NCI-H774 (cell line): ENCODE data around the gene CAMTA1.

Source experiments
- DNase-seq: peaks from one replicate; lab custom pipeline; 2025; lab: John Stamatoyannopoulos, UW

Gene CAMTA1

GRCh38 chr1:7616076-7616832, 831.0 kb downstream of the CAMTA1 start:
- DNase-seq, result no peak

GRCh38 chr1:7616953-7617352, 831.7 kb downstream of the CAMTA1 start:
- no peak for DNase-seq

GRCh38 chr1:7617826-7618225, 832.6 kb downstream of the CAMTA1 start:
- no peak for DNase-seq

DNA sequence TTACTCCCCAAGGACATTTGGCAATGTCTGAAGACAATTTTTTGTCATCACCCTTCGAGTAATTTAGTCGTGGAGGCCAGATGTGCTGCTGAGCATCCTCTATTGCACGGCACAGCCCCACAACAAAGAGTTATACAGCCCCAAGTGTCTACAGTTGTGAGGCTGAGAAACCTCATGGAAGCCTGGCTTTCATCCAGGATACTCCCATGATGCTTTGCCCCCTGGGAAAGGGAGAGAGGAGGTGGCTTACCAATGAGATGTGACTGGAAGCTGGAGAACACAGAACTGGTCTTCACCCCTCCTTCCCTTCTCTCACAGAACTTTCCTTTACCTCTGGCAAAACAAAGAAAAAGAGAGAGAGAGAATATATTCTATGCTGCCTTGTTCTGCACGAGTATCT, 834.9 kb downstream of the CAMTA1 start:
- no peak for DNase-seq

DNA sequence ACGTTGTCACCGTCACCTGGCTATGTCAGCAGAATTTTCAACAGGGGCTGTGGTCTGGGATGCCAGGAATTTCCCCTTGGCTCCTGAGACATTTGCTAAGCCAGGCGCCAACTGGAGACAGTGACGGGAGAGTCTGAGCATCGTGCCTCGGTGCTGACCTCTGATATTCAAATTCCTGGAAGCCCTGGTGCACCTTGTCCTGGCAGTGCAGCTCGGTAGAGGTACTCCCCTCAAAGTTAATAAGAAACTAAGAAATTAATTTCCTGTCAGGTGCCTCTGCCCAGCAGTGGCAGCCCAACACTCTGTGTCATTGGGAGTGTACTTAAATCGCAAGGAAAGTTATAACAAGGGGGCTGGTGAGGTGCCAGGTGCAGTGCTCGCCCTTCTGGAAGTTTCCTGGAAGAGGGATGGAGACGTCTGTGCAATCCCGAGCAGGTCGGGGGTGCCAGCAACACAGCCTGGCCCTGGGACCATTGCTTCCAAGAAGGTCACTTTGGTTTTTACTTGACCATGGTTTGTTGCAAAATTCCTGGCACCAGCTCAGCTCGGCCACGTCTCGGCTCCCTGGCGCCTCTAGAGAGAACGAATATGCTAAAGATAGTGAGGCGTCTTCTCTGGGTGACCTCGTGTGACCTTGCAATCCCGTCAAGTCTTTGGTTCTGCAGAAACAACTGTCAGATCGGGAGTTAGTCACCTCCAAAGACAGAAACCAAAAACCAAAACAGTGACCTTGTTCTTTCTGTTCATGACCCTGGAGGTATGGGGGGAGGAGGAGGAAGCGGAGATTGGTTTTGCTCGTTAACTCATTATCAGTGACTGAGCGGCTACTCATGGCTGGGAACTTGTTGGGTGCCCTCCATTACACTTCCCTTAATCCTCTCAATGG, 836.3 kb downstream of the CAMTA1 start:
- DNase-seq, result no peak

DNA sequence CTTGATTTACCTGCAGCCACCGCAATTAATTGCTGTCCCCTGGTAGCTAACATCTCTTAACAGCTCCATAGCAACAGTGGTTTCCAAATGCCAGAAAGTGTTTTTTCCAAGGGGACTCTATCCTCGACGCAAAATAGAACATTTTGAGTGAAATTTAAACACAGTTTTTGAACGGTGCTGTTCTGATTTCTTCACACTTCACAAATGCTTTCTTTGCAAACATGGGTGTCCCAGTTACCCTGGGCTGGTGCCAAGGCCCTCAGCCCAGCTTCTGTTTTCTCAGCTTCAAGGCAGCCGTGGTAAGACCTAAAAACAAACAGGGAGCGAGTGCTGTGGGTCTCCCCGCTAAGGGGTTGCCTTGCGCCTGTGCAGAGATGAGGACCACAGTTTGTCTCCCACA, 838.6 kb downstream of the CAMTA1 start:
- DNase-seq, result no peak

DNA sequence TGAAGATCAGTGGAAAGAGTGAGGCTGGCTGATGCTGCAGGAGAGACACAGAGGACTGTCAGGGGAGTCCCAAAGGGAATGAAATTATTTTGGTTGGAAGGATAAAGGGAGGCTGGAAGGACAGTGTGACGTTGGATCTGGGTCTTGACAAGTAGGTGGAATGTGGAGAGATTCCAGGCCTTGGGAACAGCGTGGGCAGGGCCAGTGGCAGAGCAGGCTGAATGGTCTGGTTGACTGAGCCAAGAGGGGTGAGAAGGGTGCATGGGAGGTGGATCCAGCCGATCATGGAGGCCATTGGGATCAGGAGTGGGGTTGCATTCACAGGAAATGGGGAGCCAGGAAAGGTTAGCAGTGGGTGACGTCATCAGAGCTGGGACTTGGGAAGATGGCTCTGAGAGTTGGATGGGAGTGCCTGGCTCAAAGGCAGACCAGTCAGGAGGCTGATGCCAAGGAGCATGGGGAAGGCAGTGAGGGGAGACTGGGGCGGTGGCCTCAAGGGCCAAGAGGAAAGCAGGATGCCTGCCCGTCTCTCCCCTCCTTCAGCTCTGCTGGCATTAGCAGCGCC, 839.6 kb downstream of the CAMTA1 start:
- no peak for DNase-seq

- DNase-seq, result no peak
Observed at GRCh38 chr1:7625401-7625800, 840.1 kb downstream of the CAMTA1 start.

DNA sequence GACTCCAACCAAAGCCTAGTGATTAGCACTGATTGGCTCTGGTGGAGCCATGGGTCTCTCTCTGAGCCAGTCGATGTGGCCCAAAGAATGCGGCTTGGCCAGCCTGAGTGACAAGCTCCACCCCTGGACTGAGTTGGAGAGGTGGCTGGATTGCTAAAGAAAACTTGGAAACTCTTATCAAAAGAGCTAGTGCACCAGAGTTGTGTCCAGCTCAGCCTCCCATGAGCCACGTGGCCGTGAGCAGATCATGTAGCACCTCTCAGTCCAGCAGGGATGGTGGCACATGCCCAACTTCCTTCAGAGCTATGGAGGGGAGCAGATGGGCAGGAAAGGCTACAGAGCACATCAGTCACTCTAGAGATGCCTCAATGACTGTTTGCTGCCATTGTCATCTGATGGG, 843.0 kb downstream of the CAMTA1 start:
- DNase-seq, result no peak

GRCh38 chr1:7629011-7629410, 843.8 kb downstream of the CAMTA1 start:
- no peak for DNase-seq

GRCh38 chr1:7629465-7630195, 844.4 kb downstream of the CAMTA1 start:
- no peak for DNase-seq

GRCh38 chr1:7630378-7630777, 845.1 kb downstream of the CAMTA1 start:
- DNase-seq, result no peak

GRCh38 chr1:7632176-7632575, 846.9 kb downstream of the CAMTA1 start:
- no peak for DNase-seq

GRCh38 chr1:7632681-7633080, 847.4 kb downstream of the CAMTA1 start:
- DNase-seq, result no peak

GRCh38 chr1:7633506-7634245, 848.4 kb downstream of the CAMTA1 start:
- DNase-seq, result no peak

DNA sequence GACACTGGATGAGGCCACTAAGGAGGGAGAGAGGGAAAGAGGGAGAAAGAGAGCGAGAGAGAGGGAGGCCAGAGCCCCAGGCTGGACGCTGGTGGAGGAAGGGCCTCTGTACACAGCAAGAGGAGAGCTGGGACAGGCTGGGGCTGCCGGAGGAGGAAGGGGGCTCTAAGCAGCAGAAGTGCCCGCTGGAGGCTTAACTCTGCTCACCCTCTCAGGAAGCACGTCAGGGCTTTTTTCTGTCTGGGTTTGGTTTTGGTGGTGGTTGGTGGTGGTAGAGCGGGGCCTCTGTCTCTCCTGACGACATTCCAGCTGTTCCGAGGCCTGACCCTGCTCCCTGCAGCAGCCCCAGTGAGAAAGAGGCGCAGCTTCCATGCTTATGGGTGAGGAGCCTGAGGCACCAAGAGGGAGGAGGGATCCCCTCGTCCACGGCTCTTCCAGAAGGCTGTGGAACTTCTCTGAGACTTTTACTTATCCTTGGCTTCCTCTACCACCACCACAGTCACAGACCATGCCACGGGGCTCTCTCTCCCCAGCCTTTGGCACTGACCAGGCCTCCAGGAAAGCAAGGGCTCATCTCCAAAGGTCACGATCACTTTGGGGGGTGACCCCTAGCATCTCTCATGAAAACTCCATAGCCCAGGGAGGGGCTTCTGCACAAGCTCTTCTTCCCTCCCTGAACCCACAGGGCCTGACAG, 849.4 kb downstream of the CAMTA1 start:
- no peak for DNase-seq

GRCh38 chr1:7636795-7637526, 851.7 kb downstream of the CAMTA1 start:
- no peak for DNase-seq

DNA sequence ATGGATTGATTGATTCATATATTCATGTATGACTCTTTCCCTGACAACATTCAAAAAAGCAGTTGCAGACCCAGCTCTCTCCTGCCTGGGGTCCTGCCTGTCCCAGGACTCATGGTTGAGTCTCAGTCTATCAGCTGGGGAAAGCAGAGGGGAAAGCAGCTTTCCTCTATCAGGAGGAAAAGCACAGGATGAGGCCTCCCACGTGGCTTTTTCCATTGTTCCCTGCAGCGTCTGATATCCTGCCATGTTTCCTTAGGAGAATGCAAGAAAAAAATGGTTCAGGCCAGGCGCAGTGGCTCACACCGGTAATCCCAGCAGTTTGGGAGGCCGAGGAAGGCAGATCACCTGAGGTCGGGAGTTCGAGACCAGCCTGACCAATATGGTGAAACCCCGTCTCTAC, 852.8 kb downstream of the CAMTA1 start:
- no peak for DNase-seq

DNA sequence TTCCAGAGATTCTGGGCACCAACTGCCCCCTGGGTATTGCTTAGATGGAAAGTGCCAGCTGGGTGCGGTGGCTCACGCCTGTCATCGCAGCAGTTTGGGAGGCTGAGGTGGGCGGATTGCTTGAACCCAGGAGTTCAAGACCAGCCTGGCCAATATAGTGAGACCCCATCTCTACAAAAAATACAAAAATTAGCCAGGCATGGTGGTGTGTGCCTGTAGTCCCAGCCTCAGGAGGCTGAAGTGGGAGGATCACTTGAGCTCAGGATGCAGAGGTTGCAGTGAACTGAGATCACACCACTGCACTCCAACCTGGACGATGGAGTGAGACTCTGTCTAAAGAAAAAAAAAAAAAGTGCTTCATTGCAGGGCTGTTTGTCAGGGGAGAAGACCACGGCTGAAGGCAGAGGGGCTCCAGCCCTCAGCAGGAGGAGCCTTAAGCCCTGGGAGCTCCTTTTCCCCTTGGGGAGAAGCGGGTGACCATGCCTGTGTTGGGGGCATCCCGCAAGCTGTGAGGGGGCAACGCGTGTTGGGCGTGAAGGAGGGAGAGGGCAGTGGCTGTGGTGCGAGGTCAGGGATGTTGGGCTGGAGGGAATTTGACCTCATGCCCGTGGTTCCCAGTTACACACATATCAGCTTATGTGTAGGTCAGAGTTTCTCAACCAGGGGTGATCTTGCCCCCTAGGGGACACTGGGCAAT, 854.3 kb downstream of the CAMTA1 start:
- DNase-seq, result no peak

DNA sequence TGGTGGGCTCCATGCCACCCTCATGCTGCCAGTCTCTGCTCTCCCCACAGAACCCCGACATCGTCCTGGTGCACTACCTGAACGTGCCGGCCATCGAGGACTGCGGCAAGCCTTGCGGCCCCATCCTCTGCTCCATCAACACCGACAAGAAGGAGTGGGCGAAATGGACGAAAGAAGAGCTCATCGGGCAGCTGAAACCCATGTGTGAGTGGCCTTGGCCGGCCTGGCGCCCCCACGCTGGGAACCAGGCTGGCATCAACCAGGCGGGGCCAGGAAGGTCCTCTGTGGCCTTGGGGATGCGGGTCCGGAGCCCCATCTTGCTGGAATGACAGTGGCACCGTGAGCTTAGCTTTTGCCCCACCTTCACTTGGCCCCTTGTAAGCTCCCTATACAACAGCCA, 855.1 kb downstream of the CAMTA1 start:
- DNase-seq, result no peak
